Effector CD8-positive, alpha-beta T cell (primary cell): ENCODE measurements around the gene EEFSEC.

ENCODE experiments used
- DNase-seq: peaks from one replicate; lab custom pipeline; 2025; lab: John Stamatoyannopoulos, UW

EEFSEC gene

DNA sequence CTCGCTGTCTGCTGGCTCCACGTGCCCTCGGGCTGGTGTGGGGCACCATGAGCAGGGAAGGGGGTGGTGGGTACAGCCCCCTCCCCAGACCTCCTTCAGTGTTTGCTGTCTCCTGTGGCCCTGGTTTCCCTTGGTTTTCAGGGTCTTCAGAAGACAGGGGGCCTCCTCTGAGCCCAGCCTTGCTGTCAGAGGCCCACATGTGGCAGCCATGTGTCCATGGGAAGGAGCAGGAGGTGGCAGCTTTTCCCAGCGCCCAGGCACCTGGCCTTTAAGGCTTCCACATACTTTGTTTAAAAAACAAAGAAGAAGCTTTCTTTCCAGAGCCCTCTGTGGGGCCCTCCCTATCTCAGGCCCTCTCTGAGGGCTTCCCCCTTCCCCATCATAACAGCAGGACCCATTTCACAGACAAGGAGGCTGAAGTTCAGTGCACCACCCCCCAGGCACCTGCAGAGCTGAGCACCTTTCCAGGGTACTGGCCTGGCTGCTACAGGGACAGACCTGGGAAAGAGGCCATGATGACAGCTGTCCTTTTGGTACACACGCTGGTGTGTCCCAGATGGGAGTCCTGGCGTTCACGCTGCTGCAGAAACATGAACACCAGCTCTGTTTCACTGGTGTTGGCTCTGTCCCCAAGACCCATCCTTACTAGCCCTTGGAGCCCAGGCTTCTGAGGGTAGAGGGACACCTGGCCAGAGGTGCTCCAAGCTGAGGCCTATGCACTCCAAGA lies 239.7 kb downstream of the EEFSEC start:
- no peak for DNase-seq

GRCh38 chr3:128394033-128394432 lies 240.8 kb downstream of the EEFSEC start:
- DNase-seq: no peak

DNA sequence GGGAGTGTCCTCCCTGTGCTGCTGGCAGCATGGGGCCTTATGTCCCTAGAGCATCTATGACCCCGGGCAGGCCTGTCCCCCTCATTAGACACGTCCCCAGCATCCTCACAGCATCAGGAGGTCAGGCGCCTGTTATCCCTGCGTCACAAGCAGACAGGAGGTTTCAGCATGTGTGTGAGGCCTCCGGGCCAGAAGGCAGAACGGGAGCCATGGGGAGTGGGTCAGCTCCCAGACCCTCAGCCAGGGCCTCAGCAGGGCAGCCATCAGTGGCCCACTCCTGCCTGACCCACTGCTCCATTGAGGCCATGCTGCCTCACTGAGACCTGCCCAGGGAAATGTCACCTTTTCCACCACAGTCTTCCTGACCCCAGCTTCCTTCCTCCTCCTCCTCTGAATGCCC lies 241.8 kb downstream of the EEFSEC start:
- no peak for DNase-seq

- no peak for DNase-seq
These were observed 242.3 kb downstream of the EEFSEC start for GRCh38 chr3:128395500-128396162.

DNA sequence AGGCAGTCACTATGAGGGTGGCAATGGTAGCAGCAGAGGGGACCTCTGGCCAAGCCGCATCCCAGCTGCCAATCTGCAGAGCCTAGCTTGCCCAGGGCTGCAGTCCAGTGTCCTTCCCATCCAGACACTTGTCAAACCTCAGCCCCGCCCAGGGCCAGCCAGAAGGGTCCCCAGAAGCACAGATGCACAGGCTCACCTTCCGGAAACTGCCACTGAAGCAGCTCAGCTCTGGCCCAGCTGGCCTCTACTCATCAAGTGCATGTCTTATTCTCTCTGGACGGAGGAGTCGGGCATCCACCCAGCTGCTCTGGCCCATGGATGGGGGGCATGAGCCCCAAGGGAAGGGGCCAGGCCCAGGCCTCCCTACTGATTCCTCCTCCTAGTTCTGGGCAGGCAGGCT lies 244.2 kb downstream of the EEFSEC start:
- no peak for DNase-seq

GRCh38 chr3:128398586-128398985 lies 245.3 kb downstream of the EEFSEC start:
- DNase-seq: no peak

GRCh38 chr3:128399221-128399915 lies 246.1 kb downstream of the EEFSEC start:
- no peak for DNase-seq

GRCh38 chr3:128400671-128401070 lies 247.4 kb downstream of the EEFSEC start:
- no peak for DNase-seq

- no peak for DNase-seq
These were observed 249.0 kb downstream of the EEFSEC start for GRCh38 chr3:128402319-128402718.

GRCh38 chr3:128402998-128403397 lies 249.7 kb downstream of the EEFSEC start:
- DNase-seq: no peak

- no peak for DNase-seq
These were observed 251.2 kb downstream of the EEFSEC start for GRCh38 chr3:128404276-128405068.

DNA sequence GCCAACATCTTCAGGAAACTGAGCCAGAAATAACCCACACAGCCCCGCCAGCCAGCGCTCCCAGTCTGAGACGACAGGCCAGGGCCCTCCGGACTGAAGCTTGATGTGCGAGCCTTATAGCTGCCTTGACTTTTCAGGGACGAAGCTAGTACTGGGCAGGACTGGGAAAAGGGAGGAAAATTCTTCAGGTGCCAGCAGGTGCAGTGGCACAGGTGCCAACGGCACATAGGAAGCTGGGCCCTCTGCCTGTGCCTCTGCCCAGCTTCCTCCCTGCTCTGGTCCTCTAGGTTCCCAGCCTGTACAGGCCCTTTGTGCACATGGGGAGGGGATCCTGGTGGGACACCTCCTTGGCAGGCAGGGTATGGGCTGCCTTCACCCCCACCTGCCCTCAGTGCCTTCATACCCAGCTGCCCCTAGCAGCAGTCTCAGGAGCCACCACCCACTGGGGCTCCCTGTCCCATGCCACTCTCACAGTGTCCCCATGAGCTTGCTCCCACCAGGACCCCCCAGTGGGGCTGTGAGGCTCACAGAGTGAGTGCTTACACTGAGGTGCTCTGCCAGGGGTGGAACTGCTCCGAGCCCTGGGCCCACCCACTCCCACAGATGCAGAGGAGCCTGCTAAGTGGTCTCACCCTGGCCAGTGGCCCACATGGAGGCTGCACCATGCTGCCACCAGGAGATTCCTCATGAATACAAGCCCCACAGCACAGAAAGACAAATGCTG lies 252.4 kb downstream of the EEFSEC start:
- DNase-seq: no peak

GRCh38 chr3:128407247-128407646 lies 254.0 kb downstream of the EEFSEC start:
- DNase-seq: no peak

DNA sequence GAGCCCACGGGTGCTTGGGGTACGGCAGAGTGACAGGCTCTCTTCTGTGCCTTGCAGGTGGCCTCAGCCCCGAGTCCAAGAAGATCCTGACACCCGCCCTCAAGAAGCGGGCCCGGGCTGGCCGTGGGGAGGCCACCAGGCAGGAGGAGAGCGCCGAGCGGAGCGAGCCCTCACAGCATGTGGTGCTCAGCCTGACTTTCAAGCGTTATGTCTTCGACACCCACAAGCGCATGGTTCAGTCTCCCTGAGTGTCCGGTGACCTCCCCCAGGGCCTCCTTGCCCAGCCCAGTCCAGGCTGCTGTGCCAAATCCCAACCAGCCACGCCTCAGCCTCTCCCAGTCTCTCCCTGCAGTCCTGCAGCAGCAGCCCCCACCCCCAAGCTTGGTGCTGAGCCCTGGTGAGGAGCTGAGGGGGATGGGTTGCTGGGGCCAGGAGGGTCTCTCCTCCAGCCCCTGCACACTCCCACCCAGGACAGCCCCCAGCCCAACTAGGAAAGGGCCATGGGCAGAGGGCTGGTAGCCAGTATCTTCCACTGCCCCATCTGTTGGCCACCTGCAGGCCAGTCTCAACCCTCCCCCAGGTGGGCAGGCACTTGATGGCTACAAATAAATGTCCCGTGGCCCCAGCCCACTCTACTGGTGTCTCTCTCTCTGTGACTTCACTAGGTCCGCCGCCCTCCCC lies 254.9 kb downstream of the EEFSEC start:
- DNase-seq: no peak

- no peak for DNase-seq
These were observed 255.7 kb downstream of the EEFSEC start for GRCh38 chr3:128408693-128409623.

GRCh38 chr3:128409624-128410581 lies 256.6 kb downstream of the EEFSEC start:
- no peak for DNase-seq

DNA sequence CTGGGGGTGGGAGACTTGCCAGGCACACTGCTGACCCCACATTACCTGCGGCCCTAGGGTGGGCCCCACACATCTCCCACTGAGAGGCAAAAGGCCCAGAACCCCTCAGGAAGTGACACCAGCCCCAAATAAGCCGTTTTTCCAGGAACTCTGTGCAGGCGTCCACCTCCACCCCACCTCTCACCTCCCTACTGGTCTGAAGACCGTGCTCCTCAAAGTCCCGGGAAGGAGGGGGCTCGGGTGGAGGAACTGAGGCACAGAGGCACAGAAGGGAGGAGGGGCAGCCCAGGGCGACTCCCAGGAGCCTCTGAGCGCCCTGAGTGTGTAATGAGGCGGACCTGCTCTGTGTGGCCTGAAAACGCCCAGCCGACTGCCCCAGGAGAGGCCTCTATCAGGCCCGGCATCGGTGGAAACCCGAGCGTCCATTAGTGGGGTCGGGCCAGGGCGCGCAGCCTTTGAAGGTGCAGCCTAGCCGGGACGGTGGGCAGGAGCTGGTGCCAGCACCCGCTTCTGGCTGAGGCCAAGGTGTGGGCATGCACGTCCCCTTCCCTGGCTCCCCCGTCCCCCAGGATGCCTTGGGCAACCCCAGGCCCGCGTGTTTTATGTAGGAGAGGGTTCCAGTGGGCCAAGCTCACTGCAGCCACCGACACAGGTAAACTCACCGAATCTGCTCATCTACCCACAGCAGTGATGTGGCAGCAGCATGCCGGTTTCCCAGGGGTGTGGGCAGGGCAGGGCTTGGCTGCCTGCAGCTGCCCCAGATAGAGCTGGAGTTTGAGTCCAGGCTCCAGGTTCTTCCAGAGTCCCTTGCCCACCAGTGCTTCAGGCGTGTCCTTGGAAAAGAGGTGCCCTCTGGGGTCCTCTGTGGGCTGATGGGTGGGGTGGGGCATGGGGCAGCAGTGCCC lies 257.6 kb downstream of the EEFSEC start:
- no peak for DNase-seq
